Measurements from ENCODE around the gene HCLS1. TPM values are rescaled to one million over a fixed set of nuclear protein-coding genes. Genes with fewer than 3 reads are reported as not detected.
A peak's percentile ranks its signal among the peaks of the same experiment; 100 is the strongest.

Gene HCLS1
- total and polyA plus RNA-seq, 2 of the 8 experiments (the other 6 are each of a cell fraction or from before 2014, with no cell fraction given), result 0.53 to 1.3 TPM

GRCh38 chr3:121606106-121606505 is 54.6 kb downstream of the HCLS1 start:
- no peak overlapping the region for H3K4me2 ChIP-seq (ENCODE audit: insufficient read depth in 1 of 2, low read depth in 2 of 2, low read length in 2 of 2)
- no peak overlapping the region for H3K9ac ChIP-seq (replicated peaks in 1 of 4; ENCODE audit: extremely low read depth in 1 of 4, low read depth in 3 of 4, low read length in 3 of 4)
- ChIA-PET CTCF (ENCODE audit: partially characterized antibody) (interaction anchor here (1.1 to 1.7 kb wide), 2 partner anchors 8 to 59 kb away, joined by 3 to 4 read pairs; no protein-coding TSS in a partner anchor), POLR2A (ENCODE audit: partially characterized antibody) (interaction anchor here (3.5 kb wide), 1 partner anchor 13 kb away, joined by 17 read pairs; the partner anchor contains the start of gene FBXO40)
- H2AFZ ChIP-seq (ENCODE audit: low read length), result no peak overlapping the region
- H3K4me3 ChIP-seq (ENCODE audit: extremely low read depth in 1 of 4, insufficient read depth in 2 of 4, low read depth in 3 of 4, low read length in 4 of 4), result no peak overlapping the region
- H2BK12ac ChIP-seq (ENCODE audit: low read depth, low read length), result no peak overlapping the region
- no peak overlapping the region for H3K23ac ChIP-seq (ENCODE audit: insufficient read length)
- H3K36me3 ChIP-seq (ENCODE audit: control insufficient read depth in 2 of 4, insufficient read depth in 4 of 4, low read length in 3 of 4), result no peaks in the 10 kb centered on the region
- no peak overlapping the region for H4K91ac ChIP-seq (replicated peaks; ENCODE audit: insufficient read length, low read length)
- H3K27ac ChIP-seq (ENCODE audit: low read depth, low read length), result no peak overlapping the region
- H3K14ac ChIP-seq (ENCODE audit: insufficient read length), result no peak overlapping the region
- peaks cover 3 to 11% (median 7%) of the 10 kb centered on the region in 4 experiments; a peak in 4 of 7 replicates for H3K4me1 ChIP-seq (replicated peaks in 1 of 4; ENCODE audit: control insufficient read depth in 3 of 4, insufficient read depth in 4 of 4, low read length in 3 of 4)
- H2AK5ac ChIP-seq (ENCODE audit: low read depth, low read length), result no peak overlapping the region
- H2BK15ac ChIP-seq (ENCODE audit: low read length), result peak overlapping the region; percentile 12; the same call in 1 of the 2 replicates
- 93% methylated on average over 4 of the region's 4 CpGs; no CpG with 5 or more reads in 1 of the 2 experiments for WGBS, 2 experiments (ENCODE audit: extremely low coverage in 1 of 2, insufficient coverage in 1 of 2, insufficient read length in 1 of 2, insufficient replicate concordance in 2 of 2, low coverage in 1 of 2, low lambda C conversion rate in 2 of 2, missing lambda C conversion rate in 1 of 2)
- no peaks in the 10 kb centered on the region for H3K27me3 ChIP-seq (replicated peaks in 1 of 4; ENCODE audit: control insufficient read depth in 3 of 4, extremely low read depth in 1 of 4, insufficient read depth in 3 of 4, low read length in 3 of 4)
- no peak overlapping the region for H2BK120ac ChIP-seq (replicated peaks; ENCODE audit: low read depth, low read length)
- TF ChIP-seq TAF1 (IDR thresholded peaks at IDR 0.05; ENCODE audit: low read depth, low read length) (no peak), CTBP2 (IDR thresholded peaks at IDR 0.05; ENCODE audit: borderline replicate concordance, insufficient read depth, insufficient read length, low read length) (no peak), TBP (IDR thresholded peaks at IDR 0.05; ENCODE audit: low read depth, low read length) (no peak), JUND (IDR thresholded peaks at IDR 0.05; ENCODE audit: low read length) (no peak), SIX5 (IDR thresholded peaks at IDR 0.05; ENCODE audit: low read depth, low read length) (no peak), EZH2 (IDR thresholded peaks at IDR 0.05; ENCODE audit: low read depth, low read length, severe bottlenecking) (no peak), POLR2AphosphoS5 (IDR thresholded peaks at IDR 0.05; ENCODE audit: low read depth, low read length) (no peak), BACH1 (IDR thresholded peaks at IDR 0.05; ENCODE audit: low read length) (no peak)
- H3K79me1 ChIP-seq (ENCODE audit: low read depth, low read length), result no peaks in the 10 kb centered on the region
- no peak overlapping the region for H3K56ac ChIP-seq (replicated peaks; ENCODE audit: insufficient read length, low read depth, low read length)
- H4K5ac ChIP-seq (ENCODE audit: insufficient read length, low read depth, low read length), result no peak overlapping the region
- H3K18ac ChIP-seq (ENCODE audit: extremely low read depth, low read length), result no peak overlapping the region
- no peak overlapping the region for H3K4ac ChIP-seq (replicated peaks; ENCODE audit: insufficient read length, low read depth, low read length)
- H3K23me2 ChIP-seq (ENCODE audit: low read depth, low read length), result no peaks in the 10 kb centered on the region
- no peak for DNase-seq (ENCODE audit: low read depth in 1 of 2, low spot score in 2 of 2)
- H4K20me1 ChIP-seq (replicated peaks in 1 of 2; ENCODE audit: control insufficient read depth in 1 of 2, insufficient read depth in 2 of 2, low read length in 2 of 2), result no peaks in the 10 kb centered on the region
- no peaks in the 10 kb centered on the region for H3K79me2 ChIP-seq (ENCODE audit: control insufficient read depth in 1 of 2, insufficient read depth in 2 of 2, low read length in 2 of 2)
- H2BK20ac ChIP-seq (ENCODE audit: low read length), result no peak overlapping the region
- H4K8ac ChIP-seq (ENCODE audit: extremely low read depth, insufficient read depth, low read length), result no peak overlapping the region
- no peak for FAIRE-seq
- no peaks in the 10 kb centered on the region for H3K9me3 ChIP-seq (ENCODE audit: insufficient read depth in 2 of 2, low read depth in 1 of 2, low read length in 1 of 2)
- H2BK5ac ChIP-seq (ENCODE audit: low read depth, low read length), result no peak overlapping the region
